Endothelial cell of umbilical vein (primary cell): ENCODE data around the gene PXK. TPM values are rescaled to one million over a fixed set of nuclear protein-coding genes. Genes with fewer than 3 reads are reported as not detected.

Source experiments
- BruUV-seq: library from RNA; stranded (reverse); fragments of 400-500 nt; replicated peaks from 2 replicates; lab custom pipeline; 2021; lab: Mats Ljungman, UMichigan
- CTCF ChIA-PET: fragments of 300-600, 350-600 bp; sonication (Branson Sonifier 250); formaldehyde crosslinking; loops from one replicate; lab custom pipeline; 2021; ENCODE audit warnings: antibody characterized with exemption, inconsistent platforms; lab: Charles Lee
- POLR2A ChIA-PET: fragments of 300-600, 350-600 bp; sonication (Branson Sonifier 250); formaldehyde crosslinking; loops from one replicate; lab custom pipeline; 2021; ENCODE audit warnings: antibody characterized with exemption, inconsistent platforms; lab: Charles Lee
- DNase-seq: peaks from one replicate; pipeline ENCODE4 v3.0.0-alpha.2; 2011; ENCODE audit warnings: low read depth, low spot score
- FAIRE-seq: peaks from 2 replicates; lab custom pipeline; 2011; peaks lifted over from hg19 to GRCh38; lab: Jason Lieb, UNC
- H2AFZ ChIP-seq: 2 replicates; pipeline ENCODE4 v1.6.0; 2012; ENCODE audit warnings: low read depth, low read length, control low read depth, inconsistent platforms
- H3K27ac ChIP-seq: 2 replicates; pipeline ENCODE4 v1.5.1; 2011; ENCODE audit warnings: low read depth, mild to moderate bottlenecking, control low read depth, low read length, moderate library complexity; ENCODE audit not compliant: insufficient read depth
- H3K27me3 ChIP-seq, 2 experiments: 2 replicates each; pipeline versions ENCODE4 v1.6.0 to v1.6.1; 2011; ENCODE audit warnings: low read length in 2 of 2, mixed read lengths in 1 of 2; ENCODE audit not compliant: control insufficient read depth in 2 of 2, insufficient read depth in 2 of 2
- H3K36me3 ChIP-seq, 2 experiments: 2 replicates in 1 of 2; 3 replicates in 1 of 2; pipeline ENCODE4 v1.5.1; 2011; ENCODE audit warnings: low read length in 2 of 2, mild to moderate bottlenecking in 1 of 2, moderate library complexity in 1 of 2; ENCODE audit not compliant: control insufficient read depth in 2 of 2, insufficient read depth in 2 of 2; ENCODE audit errors: extremely low read depth in 1 of 2
- H3K4me1 ChIP-seq: 3 replicates; pipeline ENCODE4 v1.5.1; 2011; ENCODE audit warnings: mild to moderate bottlenecking, low read length; ENCODE audit not compliant: control insufficient read depth, insufficient read depth; ENCODE audit errors: extremely low read depth
- H3K4me2 ChIP-seq: 2 replicates; pipeline ENCODE4 v1.6.1; 2011; ENCODE audit warnings: low read length, control low read depth, mixed read lengths; ENCODE audit not compliant: insufficient read depth
- H3K4me3 ChIP-seq, 3 experiments: fragments of 200-600 bp in 1 of 3; sonication (generic), shearing (Covaris generic) in 1 of 3; replicated peaks in 1 of 3; 2 replicates each; pipeline ENCODE4 v1.5.1; 2011 to 2016; ENCODE audit warnings: control low read depth in 3 of 3, low read length in 3 of 3, mild to moderate bottlenecking in 2 of 3, inconsistent platforms in 1 of 3, low read depth in 1 of 3, moderate library complexity in 1 of 3; ENCODE audit not compliant: insufficient read depth in 1 of 3
- H3K79me2 ChIP-seq: 2 replicates; pipeline ENCODE4 v1.6.0; 2012; ENCODE audit warnings: low read length, inconsistent platforms; ENCODE audit not compliant: control insufficient read depth, insufficient read depth
- H3K9ac ChIP-seq: replicated peaks from 2 replicates; pipeline ENCODE3; 2011; ENCODE audit warnings: low read length, control low read depth; ENCODE audit not compliant: insufficient read depth; ENCODE audit errors: extremely low read depth
- H3K9me1 ChIP-seq: replicated peaks from 3 replicates; pipeline ENCODE4 v1.6.0; 2011; ENCODE audit warnings: mild to moderate bottlenecking, low read length; ENCODE audit not compliant: control insufficient read depth, insufficient read depth; ENCODE audit errors: extremely low read depth
- H3K9me3 ChIP-seq: replicated peaks from 2 replicates; pipeline ENCODE4 v1.5.1; 2012; ENCODE audit warnings: low read length, inconsistent platforms; ENCODE audit not compliant: control insufficient read depth, insufficient read depth
- H4K20me1 ChIP-seq: replicated peaks from 2 replicates; pipeline ENCODE3; 2011; ENCODE audit warnings: mild to moderate bottlenecking, low read length; ENCODE audit not compliant: control insufficient read depth, insufficient read depth; ENCODE audit errors: extremely low read depth
- CTCF ChIP-seq, 2 donors: IDR thresholded peaks; 1 replicate in 1 of 2; 2 replicates in 1 of 2; pipeline ENCODE4 v1.5.1; 2011; ENCODE audit warnings: low read length in 2 of 2, mild to moderate bottlenecking in 2 of 2, moderate library complexity in 2 of 2, control low read depth in 1 of 2, inconsistent platforms in 1 of 2, low read depth in 1 of 2; ENCODE audit not compliant: insufficient read depth in 1 of 2; ENCODE audit errors: extremely low read depth in 1 of 2
- EZH2 ChIP-seq: IDR thresholded peaks from 2 replicates; pipeline ENCODE4 v1.6.1; 2012; ENCODE audit warnings: borderline replicate concordance, low read depth, mild to moderate bottlenecking, moderate library complexity, low read length, inconsistent platforms; ENCODE audit not compliant: severe bottlenecking
- FOS ChIP-seq: IDR thresholded peaks from 2 replicates; pipeline ENCODE4 v1.6.1; 2011; ENCODE audit warnings: mild to moderate bottlenecking, low read length, moderate library complexity, borderline replicate concordance; ENCODE audit not compliant: insufficient read depth
- GATA2 ChIP-seq: IDR thresholded peaks from 2 replicates; pipeline ENCODE4 v1.7.0; 2011; ENCODE audit warnings: low read depth, mild to moderate bottlenecking, moderate library complexity, mixed read lengths, low read length; ENCODE audit not compliant: insufficient read length, insufficient read depth
- JUN ChIP-seq: IDR thresholded peaks from 2 replicates; pipeline ENCODE4 v1.6.1; 2011; ENCODE audit warnings: borderline replicate concordance, low read depth; ENCODE audit not compliant: insufficient read length, insufficient read depth
- MAX ChIP-seq: IDR thresholded peaks from 2 replicates; pipeline ENCODE4 v1.6.1; 2011; ENCODE audit not compliant: insufficient read depth, insufficient read length
- MYC ChIP-seq: IDR thresholded peaks from one replicate; pipeline ENCODE4 v1.6.1; 2011; ENCODE audit warnings: mild to moderate bottlenecking, low read depth, low read length
- POLR2A ChIP-seq: IDR thresholded peaks from 2 replicates; pipeline ENCODE4 v1.6.1; 2012; ENCODE audit warnings: low read depth, mild to moderate bottlenecking, control low read depth, low read length
- POLR2AphosphoS5 ChIP-seq: IDR thresholded peaks from 2 replicates; pipeline ENCODE4 v1.6.1; 2012; ENCODE audit warnings: low read depth, mild to moderate bottlenecking, control low read depth, low read length, moderate library complexity; ENCODE audit not compliant: insufficient read depth
- dilution Hi-C: fragments of 300-500 bp; cut with MboI; formaldehyde crosslinking; loops from one replicate; pipeline ENCODE4 v1.15.0; 2019; ENCODE audit warnings: low sequenced_read_pairs; ENCODE audit not compliant: extremely low pct_ligation_motif_present
- intact Hi-C: fragments of 100-400 bp; cut with micrococcal nuclease; formaldehyde crosslinking; loops from one replicate; pipeline ENCODE4 v1.10.0; 2022
- polyA plus RNA-seq, 4 experiments: library from polyadenylated mRNA; depleted of rRNA in 3 of 4; stranded (reverse) in 3 of 4; unstranded in 1 of 4; fragments of >200 nt; gene quantifications; 2 replicates each; pipeline versions ENCODE4 v1.2.1 to v1.2.3, GENCODE V29; 2011 to 2012; ENCODE audit warnings: missing spikeins in 1 of 4
- total RNA-seq: library from RNA; stranded (reverse); gene quantifications from 2 replicates; pipeline ENCODE4 v1.2.3, GENCODE V29; 2021

PXK gene
- total and polyA plus RNA-seq, 2 donors (not counting 3 experiments of a cell fraction or from before 2014, with no cell fraction given), result 11.3 to 14.6 TPM

GRCh38 chr3:58341376-58341775, 8.7 kb downstream of the PXK start:
- BruUV-seq, result no TSS peak
- CTCF ChIA-PET, result interaction anchor here (0.8 to 1.1 kb wide), 3 partner anchors 8 to 74 kb away, joined by 3 read pairs; no protein-coding TSS in a partner anchor

More at GRCh38 chr3:58341376-58341775, 8.7 kb downstream of the PXK start:
- Histone ChIP-seq H3K36me3 (no peaks in the 10 kb centered on the region), H3K9ac (no peak overlapping the region), H3K27ac (no peak overlapping the region), H3K4me1 (no peaks in the 10 kb centered on the region), H3K4me3 (no peak overlapping the region), H3K4me2 (no peak overlapping the region), H4K20me1 (no peaks in the 10 kb centered on the region), H2AFZ (no peak overlapping the region), H3K79me2 (no peaks in the 10 kb centered on the region), H3K9me3 (no peaks in the 10 kb centered on the region), H3K27me3 (no peaks in the 10 kb centered on the region), H3K9me1 (no peaks in the 10 kb centered on the region)
- dilution Hi-C loops, result no loop called here
- DNase-seq (no peak), FAIRE-seq (no peak)
- POLR2A ChIA-PET, result no interaction called here
- TF ChIP-seq MAX (no peak), EZH2 (no peak), POLR2A (no peak), GATA2 (no peak), MYC (no peak), POLR2AphosphoS5 (no peak), CTCF (IDR thresholded peaks at IDR 0.05; ENCODE audit: extremely low read depth in 1 of 2, insufficient read depth in 1 of 2, low read depth in 1 of 2, low read length in 2 of 2) (no peak), JUN (no peak), FOS (no peak)
- intact Hi-C loops, result no loop called here
